Measurements from ENCODE around the gene CYB5A.

GRCh38 chr18:74276609-74277008, 15.2 kb downstream of the CYB5A start:
- TF ChIP-seq CTCF (IDR thresholded peaks at IDR 0.05), result no peak
- TF ChIP-seq POLR2A (IDR thresholded peaks at IDR 0.05), result no peak
- no peak for TF ChIP-seq EP300 (IDR thresholded peaks at IDR 0.05; ENCODE audit: low read depth)
